Measurements from ENCODE around the gene TGFA.

Gene TGFA

DNA sequence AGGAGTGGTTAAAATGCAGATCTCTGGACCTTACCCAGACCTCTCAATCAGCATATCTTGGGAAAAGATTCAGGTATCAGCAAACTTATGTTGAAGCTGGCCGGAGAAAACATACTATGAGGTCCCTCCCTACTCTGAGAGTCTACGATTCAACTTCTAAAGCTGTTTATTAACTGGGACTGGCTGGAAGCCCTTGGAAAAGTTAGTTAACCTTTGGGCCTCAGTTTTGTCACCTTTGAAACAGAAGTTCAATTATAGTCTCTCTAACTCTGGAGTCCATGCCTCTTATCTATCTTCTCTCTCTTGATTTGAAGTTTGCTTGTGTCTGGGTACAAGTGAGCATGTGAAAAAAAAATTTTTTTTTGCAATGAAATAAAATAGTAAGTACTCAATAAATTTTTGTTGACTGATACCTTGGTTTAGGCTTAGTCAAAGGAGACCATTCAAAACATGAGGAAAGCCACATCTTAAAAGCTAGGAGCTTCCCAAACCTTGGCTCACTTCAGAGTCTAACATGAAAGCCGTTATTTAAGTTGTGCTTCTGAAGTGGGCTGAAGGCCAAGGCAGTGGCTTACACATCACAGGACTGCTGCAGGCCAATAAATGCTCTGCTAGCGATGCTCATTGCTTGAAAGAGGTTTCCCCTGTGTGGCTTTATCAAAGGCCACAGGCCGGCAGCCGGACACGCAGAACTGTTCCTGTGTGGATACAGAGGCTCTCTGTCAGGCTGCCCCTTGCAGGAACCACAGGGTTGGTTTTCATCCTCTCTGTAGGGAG is 141.1 kb downstream of the TGFA start:
- no peak for DNase-seq

DNA sequence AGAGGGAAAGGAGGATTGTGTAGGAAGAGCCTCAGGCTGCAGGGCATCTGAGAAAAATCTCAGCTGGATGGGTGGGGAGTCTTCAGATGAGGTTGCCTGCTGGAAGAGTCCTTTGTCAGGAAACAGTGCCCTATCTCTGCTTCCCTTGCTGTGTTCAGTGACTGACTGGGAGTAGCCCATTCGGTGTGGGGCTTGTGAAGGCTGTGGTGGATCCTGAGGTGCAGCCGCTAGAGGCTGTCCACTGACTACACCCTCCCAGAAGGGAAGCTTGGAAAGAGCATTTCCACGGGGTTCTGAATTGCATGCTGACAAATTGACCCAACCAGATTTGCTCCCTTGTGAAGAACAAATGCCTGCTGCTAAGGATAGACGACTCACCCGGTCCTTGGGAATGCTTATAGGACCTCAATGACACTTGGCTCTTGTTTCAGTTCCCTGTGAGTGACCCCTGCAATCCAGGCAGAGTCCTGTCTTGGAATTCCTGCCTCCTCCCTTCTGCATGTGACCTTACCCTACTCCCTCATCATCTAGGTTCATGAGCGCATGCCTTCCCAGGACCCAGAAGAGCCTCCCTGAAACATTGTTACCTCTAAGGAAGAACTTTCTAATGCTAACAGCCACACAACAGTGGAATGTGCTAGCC is 142.0 kb downstream of the TGFA start:
- no peak for DNase-seq

DNA sequence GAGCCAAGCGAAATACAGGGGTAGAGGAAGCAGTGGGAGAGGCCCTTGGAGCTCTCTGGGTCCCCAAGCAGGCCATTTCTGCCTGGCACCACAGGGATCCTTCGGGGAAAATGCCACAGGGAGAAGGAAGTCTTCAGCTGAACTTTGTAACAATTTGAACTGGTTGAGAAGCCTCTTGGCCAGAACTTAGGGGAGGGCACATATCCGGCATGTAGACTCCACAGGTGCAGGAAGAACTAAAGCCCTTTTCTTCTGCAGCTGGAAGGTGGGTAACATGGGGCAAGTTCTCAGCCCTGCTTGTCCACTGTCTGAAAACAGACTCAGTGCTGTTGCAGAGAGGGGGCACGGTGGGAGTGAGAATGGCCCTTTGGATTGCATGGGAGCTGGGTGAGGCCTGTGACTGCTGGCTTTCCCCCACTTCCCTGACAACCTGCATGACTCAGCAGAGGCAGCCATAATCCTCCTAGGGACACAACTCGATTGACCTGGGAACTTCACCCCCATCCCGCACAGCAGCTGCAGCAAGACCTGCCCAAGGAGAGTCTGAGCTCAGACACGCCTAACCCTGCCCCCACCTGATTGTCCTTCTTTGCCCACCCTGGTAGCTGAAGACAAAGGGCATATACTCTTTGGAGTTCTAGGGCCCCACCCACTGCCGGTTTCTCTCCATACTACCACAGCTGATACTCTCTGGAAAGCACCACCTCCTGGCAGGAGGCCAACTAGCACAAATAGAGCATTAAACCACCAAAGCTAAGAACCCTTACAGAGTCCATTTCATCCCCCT is 150.2 kb downstream of the TGFA start:
- DNase-seq, result no peak

DNA sequence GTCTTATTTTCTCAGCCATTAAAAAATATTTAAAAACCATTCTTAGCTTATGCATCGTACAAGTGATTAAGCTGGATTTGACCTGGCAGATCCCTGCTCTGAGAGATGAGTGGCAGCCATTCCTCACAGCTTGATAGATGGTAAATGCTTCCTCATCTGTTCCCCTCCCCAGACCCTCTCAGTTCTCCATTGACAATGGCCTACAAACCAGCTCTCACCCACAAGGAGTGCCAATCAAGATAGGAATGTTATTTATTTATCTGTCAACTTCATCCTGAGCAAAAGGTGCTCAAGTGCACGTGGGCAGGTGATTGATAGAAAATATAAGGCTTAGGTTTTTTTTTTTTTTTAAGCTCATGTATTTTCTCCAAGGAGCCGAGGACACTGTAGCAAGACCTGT is 153.1 kb downstream of the TGFA start:
- no peak for DNase-seq

DNA sequence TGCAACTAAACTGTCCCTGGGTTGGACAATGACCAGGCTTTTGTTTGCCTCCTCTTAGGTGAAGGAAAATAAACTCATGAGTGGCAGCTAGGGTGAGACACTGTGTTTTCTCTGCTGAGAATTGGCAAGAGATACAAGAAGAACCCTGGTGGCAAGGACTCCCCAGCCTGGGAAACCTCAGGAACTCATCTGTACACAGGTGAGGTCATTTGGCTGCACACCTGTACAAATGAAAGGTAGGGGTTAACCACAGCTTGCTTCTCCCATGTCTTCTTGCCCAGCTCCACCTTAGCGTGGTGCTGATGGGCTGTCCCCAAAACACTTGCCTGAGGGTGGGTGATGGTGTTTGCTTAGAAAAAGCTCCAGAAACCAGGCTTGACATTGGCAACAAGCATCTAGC is 154.6 kb downstream of the TGFA start:
- DNase-seq, result no peak

Data from stimulated activated naive CD4-positive, alpha-beta T cell (primary cell).